HG03520 (cell line): ENCODE data around the gene C16orf46.
"Not testable (repeated sequence)": the region's sequence is repeated elsewhere in the genome, so short reads cannot be mapped to it uniquely, and the experiment has no call there.

Experiments used
- ATAC-seq: cut with Tn5 transposase; IDR thresholded peaks from one replicate; pipeline ENCODE4 v1.9.1; 2021; ENCODE audit warnings: mild to moderate bottlenecking, moderate library complexity; ENCODE audit not compliant: unreplicated experiment

C16orf46 gene, protein sequence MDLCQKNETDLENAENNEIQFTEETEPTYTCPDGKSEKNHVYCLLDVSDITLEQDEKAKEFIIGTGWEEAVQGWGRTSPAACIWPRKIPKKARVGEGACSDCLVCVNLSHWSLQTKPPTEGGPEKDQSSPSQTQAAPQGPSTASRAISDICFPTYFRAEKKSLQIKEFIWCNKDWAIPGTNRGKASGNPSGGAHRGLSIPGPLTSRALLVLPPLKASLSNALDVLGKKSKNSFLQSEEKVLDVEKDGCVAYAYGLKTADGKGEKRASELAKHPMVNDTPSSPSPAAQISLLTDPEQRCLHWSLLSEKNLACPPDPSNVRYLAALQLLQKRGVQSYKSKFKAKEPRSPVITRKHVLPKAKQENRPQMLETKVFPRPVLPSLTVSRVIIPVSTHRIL

GRCh38 chr16:81077076-81077940, at the start of gene C16orf46:
Gene C16orf46 (minus strand): TSS chr16:81077238. CDS start chr16:81063955, 13,283 bp downstream.
- peak; percentile 95 for ATAC-seq

- ATAC-seq = no peak
These were observed 46.2 kb upstream of the C16orf46 start for GRCh38 chr16:81123092-81123852.

DNA sequence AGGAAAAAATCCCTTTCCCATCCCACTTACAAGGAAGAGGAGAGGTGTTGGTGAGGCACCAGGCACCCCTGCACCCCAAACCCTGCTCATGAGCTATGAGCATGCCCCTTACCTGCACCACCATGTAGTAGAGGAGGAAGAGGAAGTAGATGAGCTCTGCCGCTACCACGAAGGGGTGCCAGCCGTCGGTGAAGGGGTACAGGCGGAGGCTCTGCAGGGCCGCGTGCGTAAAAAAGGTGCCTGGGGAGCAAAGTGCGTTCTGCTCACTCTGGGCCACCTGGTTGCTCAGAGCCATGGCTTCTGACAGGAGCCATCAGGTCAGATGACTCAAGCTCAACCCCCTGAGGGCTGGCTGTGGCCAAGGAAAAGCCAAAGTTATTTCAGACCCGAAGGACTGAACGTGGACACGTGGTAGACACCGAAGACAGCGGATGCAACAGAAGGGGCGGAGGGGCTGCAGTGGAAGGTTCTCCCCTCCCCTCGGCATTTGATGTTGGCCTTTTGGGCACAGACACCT, 44.5 kb upstream of the C16orf46 start:
- no peak for ATAC-seq

DNA sequence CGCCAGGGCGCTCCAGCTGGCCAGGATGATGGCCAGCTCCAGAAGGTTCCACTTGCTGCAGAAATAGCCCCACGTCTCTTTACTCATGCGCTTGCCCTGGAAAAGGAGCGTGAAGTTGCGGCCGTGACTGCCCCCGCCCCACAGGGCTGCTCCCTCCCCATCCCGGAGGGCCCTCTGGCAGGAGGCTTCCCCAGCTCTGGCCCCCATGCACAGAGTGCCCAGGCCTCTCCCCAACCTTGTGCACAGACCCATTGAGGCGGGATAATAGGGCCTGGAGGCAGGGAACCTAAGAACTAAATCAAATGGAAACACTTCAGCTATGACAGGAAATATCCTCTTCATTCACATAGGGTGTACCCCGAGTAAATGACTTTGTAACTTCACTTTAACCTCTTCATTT, 40.4 kb upstream of the C16orf46 start:
- ATAC-seq = no peak

DNA sequence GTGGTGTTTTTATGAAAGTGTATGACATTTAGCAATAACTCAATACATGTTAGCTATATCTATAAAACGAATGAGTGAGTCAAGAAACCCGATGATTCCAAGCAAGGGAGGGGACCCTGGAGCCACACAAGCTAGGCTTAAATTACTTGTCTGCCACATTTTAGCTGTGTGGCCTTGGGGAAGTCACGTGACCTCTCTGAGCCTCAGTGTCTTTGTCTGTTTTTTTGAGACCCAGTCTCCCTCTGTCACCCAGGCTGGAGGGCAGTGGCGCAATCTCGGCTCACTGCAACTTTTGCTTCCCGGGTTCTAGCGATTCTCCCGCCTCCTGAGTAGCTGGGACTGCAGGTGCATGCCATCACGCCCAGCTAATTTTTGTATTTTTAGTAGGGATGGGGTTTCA, 39.2 kb upstream of the C16orf46 start:
- no peak for ATAC-seq

- no peak for ATAC-seq
These were observed 35.4 kb upstream of the C16orf46 start for GRCh38 chr16:81112453-81112852.

GRCh38 chr16:81109274-81109673, 32.2 kb upstream of the C16orf46 start:
- ATAC-seq = not testable (repeated sequence)

- ATAC-seq = no peak
These were observed 30.5 kb upstream of the C16orf46 start for GRCh38 chr16:81107511-81107910.

- ATAC-seq = no peak
These were observed 29.9 kb upstream of the C16orf46 start for GRCh38 chr16:81106826-81107503.

DNA sequence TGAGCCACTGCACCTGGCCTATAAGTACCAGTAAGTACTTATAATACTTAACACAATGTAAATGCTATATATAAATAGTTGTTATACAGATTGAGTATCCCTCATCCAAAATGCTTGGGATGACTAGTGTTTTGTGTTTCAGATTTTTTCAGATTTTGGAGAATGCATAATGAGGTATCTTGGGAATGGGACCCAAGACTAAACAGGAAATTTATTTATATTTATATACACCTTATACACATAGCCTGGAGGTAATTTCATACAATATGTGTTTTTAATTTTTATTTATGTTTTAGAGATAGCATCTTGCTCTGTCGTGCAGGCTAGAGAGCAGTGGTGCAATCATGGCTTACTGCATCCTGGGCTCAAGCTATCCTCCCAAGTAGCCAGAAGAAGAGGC, 28.9 kb upstream of the C16orf46 start:
- no peak for ATAC-seq

DNA sequence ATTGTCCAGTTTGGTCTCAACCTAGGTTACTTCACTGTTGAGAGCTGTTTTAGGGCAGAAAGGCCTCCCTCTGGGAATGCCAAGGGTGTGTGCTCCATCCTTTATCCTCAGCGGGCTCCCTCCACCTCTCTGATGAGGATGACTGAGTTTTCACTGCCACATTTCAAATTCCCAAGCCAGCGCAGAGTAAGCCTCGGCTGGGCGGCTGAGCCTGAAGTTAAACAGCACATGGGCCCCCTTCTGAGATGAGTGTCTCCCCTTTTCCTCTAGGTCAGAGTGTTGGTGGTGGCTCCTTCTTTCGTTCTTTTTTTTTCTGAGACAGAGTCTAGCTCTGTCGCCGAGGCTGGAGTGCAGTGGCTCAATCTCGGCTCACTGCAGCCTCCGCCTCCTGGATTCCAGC, 24.7 kb upstream of the C16orf46 start:
- no peak for ATAC-seq

GRCh38 chr16:81099958-81100357, 22.9 kb upstream of the C16orf46 start:
- no peak for ATAC-seq

DNA sequence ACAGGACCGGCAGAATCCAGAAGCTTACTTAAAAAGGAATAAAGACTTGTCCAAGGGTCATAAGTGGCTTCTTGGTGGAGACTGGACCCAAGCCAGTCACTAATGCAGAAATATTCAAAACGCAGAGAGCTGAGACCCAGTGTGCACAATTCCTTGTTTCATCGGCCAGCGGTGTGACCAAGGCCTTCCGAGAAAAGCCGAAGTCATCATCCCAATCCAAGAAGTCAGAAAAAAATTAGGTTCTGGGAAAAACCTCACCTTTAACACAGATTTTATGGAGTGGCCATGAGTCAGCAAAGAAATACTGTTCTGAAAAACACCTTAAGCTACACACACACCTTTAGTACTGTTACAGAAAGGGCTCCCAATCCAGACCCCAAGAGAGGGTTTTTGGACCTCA, 20.2 kb upstream of the C16orf46 start:
- ATAC-seq = no peak

DNA sequence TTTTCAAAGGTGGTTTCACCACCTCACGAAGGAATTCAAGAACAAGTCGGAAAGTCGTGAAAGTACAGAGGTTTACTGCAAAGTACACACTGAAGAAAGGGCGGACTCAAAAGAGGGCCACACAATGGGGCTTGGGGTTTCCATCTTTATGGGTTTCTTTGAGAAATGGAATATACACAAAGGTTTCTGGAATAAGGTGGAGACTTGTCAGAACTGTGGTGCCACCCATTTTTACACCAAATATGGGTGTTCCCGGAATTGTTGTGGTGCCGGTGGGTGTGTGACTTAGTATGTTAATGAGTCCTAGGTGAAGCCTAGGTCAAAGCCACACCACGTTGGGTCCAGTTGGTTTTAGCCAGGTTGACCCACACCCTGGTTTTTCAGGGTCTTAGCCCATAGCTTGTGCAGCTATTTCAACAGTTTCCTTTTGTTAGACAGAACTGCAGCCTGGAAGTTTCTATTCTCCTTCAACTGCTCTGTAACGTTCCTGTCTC, 19.7 kb upstream of the C16orf46 start:
- no peak for ATAC-seq

DNA sequence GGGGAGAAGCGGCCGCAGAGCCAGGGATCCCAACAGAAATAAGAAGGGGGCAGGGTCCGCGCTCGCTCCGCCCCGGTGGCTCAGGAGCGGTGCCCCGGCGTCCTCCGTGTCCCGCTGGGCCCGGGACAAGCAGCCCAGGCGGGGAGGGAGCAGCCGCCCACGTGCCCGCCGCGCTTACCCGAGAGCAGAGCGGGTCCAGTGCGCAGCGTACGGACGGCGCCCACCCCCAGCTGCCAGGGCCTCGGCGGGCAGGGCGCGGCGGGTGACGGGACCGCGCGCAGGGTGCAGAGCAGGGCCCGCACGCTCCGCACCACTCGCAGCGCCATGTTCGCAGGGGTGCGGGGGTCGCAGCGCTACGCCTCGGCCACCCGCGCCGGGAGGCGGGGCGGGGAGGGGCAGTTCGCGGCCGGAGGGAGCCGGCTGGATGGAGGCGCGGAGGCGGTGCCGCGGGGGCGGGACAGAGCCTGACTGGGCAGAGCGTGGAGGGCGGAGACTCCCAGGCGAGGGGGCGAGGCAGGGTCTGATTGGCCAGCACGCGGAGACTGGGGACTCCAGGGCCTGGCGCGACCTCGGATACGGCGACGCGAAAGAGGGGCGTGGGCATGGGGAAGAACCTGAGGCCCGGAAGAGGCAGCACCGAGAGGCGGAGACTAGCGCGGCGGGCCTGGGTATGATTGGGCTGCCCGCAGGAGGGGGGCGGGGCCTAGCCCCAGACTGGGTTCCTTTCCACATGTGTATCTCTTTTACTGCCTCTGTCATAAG, 19.1 kb upstream of the C16orf46 start, which contains the start of gene GCSH:
GCSH (minus strand) TSS at position 443 of the 762 bp plus-strand sequence; CDS start at position 326, 117 bp downstream.
- peak; percentile 97 for ATAC-seq

GRCh38 chr16:81095653-81095952, 18.6 kb upstream of the C16orf46 start:
- ATAC-seq = no peak

- no peak for ATAC-seq
These were observed 17.8 kb upstream of the C16orf46 start for GRCh38 chr16:81094771-81095251.

DNA sequence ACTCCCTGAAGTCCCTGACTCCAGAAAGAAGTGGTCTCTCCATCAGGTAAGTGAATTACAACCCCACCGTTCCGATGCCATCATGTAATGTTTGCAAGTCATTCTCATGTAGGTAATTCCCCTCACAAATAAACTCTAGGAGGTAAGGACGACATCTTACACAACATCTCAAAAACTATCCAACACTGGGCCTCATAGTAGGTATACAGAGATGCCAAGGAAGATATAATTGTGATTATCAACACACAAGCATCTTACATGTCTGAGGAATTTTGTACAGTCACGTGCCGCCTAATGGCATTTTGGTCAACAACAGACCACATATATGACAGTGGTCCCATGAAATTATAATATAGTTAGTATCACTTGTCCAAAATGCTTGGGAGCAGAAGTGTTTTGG, 11.8 kb upstream of the C16orf46 start:
- ATAC-seq = no peak

- ATAC-seq = no peak
These were observed 4.0 kb upstream of the C16orf46 start for GRCh38 chr16:81081014-81081413.
